ENCODE data around the gene NEK11. TPM values are rescaled to one million over a fixed set of nuclear protein-coding genes. Genes with fewer than 3 reads are reported as not detected.

Gene NEK11
- total RNA-seq, 1 donor from 2014 or later: 10.2 TPM

DNA sequence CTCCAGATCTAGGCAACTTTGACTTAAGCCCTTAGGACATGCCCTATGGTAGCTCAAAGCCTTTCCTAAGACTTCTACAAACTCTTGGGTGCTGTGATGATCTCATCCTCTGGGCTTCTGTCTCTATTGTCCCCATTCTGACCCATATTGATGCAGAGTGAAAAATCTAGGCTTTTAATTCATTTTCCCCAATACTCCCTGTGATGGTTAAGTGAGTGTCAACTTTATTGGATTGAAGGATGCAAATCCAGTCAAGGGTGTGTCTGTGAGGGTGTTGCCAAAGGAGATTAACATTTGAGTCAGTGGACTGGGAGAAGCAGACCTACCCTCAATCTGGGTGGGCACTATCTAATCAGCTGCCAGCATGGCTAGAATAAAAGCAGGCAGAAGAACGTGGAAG lies 257.6 kb downstream of the NEK11 start:
- no peaks in the 10 kb centered on the region for H3K9me3 ChIP-seq
- H3K36me3 ChIP-seq: no peaks in the 10 kb centered on the region
- no peak overlapping the region for H3K27ac ChIP-seq
- no peaks in the 10 kb centered on the region for H3K4me1 ChIP-seq
- no peaks in the 10 kb centered on the region for H3K27me3 ChIP-seq (ENCODE audit: low read depth)
- DNase-seq (no peak), ATAC-seq (no peak)
- TF ChIP-seq, protein P1, sequence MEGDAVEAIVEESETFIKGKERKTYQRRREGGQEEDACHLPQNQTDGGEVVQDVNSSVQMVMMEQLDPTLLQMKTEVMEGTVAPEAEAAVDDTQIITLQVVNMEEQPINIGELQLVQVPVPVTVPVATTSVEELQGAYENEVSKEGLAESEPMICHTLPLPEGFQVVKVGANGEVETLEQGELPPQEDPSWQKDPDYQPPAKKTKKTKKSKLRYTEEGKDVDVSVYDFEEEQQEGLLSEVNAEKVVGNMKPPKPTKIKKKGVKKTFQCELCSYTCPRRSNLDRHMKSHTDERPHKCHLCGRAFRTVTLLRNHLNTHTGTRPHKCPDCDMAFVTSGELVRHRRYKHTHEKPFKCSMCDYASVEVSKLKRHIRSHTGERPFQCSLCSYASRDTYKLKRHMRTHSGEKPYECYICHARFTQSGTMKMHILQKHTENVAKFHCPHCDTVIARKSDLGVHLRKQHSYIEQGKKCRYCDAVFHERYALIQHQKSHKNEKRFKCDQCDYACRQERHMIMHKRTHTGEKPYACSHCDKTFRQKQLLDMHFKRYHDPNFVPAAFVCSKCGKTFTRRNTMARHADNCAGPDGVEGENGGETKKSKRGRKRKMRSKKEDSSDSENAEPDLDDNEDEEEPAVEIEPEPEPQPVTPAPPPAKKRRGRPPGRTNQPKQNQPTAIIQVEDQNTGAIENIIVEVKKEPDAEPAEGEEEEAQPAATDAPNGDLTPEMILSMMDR (IDR thresholded peaks at IDR 0.05): no peak
- no peak overlapping the region for H3K4me3 ChIP-seq
- intact Hi-C loops (cut with DNase I): no loop called here

DNA sequence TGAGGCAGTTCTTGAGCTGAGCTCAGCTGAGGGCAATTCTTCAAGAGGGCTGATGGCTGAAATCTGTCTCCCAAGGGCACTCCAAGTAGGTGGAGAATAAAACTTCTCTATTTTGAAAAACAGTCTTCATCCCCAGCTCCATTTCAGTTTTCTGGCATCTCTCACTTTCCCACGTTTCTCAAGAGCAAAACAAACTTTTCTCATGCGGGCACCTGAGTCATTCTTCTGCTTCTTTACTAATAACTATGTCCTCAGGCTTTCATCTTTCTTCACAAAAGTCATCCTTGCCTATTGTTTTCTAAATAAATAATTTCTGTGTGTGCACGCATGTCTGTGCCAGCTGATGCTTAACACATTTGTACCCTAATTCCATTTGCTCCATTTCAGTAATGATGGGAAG lies 258.8 kb downstream of the NEK11 start:
- H3K36me3 ChIP-seq: no peaks in the 10 kb centered on the region
- intact Hi-C loops (cut with DNase I): no loop called here
- no peaks in the 10 kb centered on the region for H3K4me1 ChIP-seq
- no peaks in the 10 kb centered on the region for H3K27me3 ChIP-seq (ENCODE audit: low read depth)
- H3K9me3 ChIP-seq: no peaks in the 10 kb centered on the region
- no peak overlapping the region for H3K4me3 ChIP-seq
- ATAC-seq: no peak
- H3K27ac ChIP-seq: no peak overlapping the region
- TF ChIP-seq, protein P1 (IDR thresholded peaks at IDR 0.05): no peak
- DNase-seq: no peak

DNA sequence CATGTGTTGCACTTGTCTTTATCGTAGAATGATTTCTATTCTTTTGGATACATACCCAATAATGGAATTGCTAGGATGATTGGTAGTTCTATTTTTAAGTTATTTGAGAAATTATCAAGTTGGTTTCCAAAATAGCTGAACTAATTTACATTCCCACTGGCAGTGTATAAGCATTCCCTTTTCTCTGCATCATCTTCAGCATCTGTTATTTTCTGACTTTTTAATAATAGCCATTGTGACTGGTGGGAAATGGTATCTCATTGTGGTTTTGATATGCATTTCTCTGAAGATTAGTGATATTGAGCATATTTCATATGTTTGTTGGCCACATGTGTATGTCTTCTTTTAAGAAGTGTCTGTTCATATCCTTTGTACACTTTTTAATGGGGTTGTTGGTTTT lies 273.2 kb downstream of the NEK11 start:
- H3K36me3 ChIP-seq: no peaks in the 10 kb centered on the region
- no peak overlapping the region for H3K27ac ChIP-seq
- ATAC-seq (no peak), DNase-seq (no peak)
- no peaks in the 10 kb centered on the region for H3K4me1 ChIP-seq
- intact Hi-C loops (cut with DNase I): no loop called here
- TF ChIP-seq, protein P1 (IDR thresholded peaks at IDR 0.05): no peak
- no peaks in the 10 kb centered on the region for H3K27me3 ChIP-seq (ENCODE audit: low read depth)
- no peak overlapping the region for H3K4me3 ChIP-seq
- H3K9me3 ChIP-seq: no peaks in the 10 kb centered on the region

DNA sequence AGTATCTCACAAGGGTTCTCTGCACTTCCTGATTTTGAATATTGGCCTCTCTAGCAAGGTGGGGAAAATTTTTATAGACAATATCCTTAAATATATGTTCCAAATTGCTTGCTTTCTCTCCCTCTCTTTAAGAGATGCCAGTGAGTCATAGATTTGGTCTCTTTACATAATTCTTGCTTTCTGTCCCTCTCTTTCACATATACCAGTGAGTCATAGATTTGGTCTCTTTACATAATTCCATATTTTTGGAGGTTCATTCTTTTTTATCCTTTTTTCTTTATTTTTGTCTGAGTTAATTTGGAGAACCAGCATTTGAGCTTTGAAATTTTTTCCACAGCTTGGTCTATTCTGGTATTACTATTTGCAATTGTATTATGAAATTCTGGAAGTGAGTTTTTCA lies 277.2 kb downstream of the NEK11 start:
- Histone ChIP-seq H3K36me3 (no peaks in the 10 kb centered on the region), H3K27ac (no peak overlapping the region), H3K4me3 (no peak overlapping the region), H3K27me3 (ENCODE audit: low read depth) (no peaks in the 10 kb centered on the region), H3K9me3 (no peaks in the 10 kb centered on the region), H3K4me1 (no peaks in the 10 kb centered on the region)
- TF ChIP-seq, protein P1 (IDR thresholded peaks at IDR 0.05): no peak
- DNase-seq: no peak
- no peak for ATAC-seq
- intact Hi-C loops (cut with DNase I): no loop called here

DNA sequence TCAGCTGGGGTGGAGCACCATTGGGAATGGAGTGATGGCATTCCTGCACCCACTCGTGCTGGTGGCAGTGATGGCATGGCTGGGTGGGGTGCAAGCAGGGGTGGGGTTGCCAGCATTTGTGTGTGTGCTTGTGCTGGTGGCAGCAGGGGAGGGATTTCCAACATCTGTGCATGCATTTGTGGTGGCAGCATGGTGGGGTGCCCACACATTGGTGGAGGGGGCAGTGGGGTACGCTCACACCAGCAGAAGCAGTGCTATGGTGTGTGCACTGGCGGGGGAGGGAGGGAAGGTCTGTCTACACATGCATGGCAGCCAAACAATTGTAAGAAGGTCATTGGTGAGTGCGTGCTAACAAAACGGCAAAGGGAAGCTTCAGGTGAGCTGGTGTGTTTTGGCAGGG lies 278.2 kb downstream of the NEK11 start:
- no peaks in the 10 kb centered on the region for H3K36me3 ChIP-seq
- no peak for DNase-seq
- no peaks in the 10 kb centered on the region for H3K9me3 ChIP-seq
- ATAC-seq: no peak
- H3K27ac ChIP-seq: no peak overlapping the region
- no peak overlapping the region for H3K4me3 ChIP-seq
- intact Hi-C loops (cut with DNase I): no loop called here
- no peaks in the 10 kb centered on the region for H3K27me3 ChIP-seq (ENCODE audit: low read depth)
- TF ChIP-seq, protein P1 (IDR thresholded peaks at IDR 0.05): no peak
- H3K4me1 ChIP-seq: no peaks in the 10 kb centered on the region

DNA sequence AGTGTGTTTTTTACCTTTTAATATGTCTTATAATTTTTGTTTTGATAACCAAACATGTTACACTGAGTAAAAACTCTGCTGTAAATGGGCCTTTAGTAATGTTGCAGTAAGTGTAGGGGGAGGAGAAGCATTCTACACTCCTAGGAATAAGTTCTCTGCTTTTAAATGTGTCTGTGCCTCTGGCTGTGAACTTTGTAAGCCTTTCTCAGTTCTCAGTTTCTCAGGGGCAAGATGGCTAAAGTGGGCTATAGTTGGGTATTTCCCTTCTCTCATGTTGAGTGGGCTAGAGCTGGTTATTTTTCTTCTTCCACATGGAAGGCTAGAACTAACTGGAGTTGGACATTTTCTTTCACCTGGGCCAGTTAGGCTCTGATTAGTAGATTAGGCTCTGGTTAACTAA lies 279.6 kb downstream of the NEK11 start:
- ATAC-seq: no peak
- Histone ChIP-seq H3K9me3 (no peaks in the 10 kb centered on the region), H3K27ac (no peak overlapping the region), H3K4me1 (no peaks in the 10 kb centered on the region), H3K27me3 (ENCODE audit: low read depth) (no peaks in the 10 kb centered on the region), H3K36me3 (no peaks in the 10 kb centered on the region), H3K4me3 (no peak overlapping the region)
- TF ChIP-seq, protein P1 (IDR thresholded peaks at IDR 0.05): no peak
- intact Hi-C loops (cut with DNase I): no loop called here
- no peak for DNase-seq
